Medulla oblongata (tissue), 1 donor: ENCODE results near the gene FAM228A.

Source experiments
- DNase-seq: peaks from one replicate; pipeline ENCODE4 v3.0.0-alpha.2; 2015; ENCODE audit errors: extremely low spot score

FAM228A gene

GRCh38 chr2:24225499-24226242 is 50.8 kb downstream of the FAM228A start:
- DNase-seq: no peak

GRCh38 chr2:24228470-24228869 is 53.6 kb downstream of the FAM228A start:
- peak; percentile 57 for DNase-seq

GRCh38 chr2:24231461-24231881 is 56.6 kb downstream of the FAM228A start:
- DNase-seq: peak; percentile 92

GRCh38 chr2:24233321-24233720 is 58.5 kb downstream of the FAM228A start:
- no peak for DNase-seq

- DNase-seq: no peak
Measured at GRCh38 chr2:24237313-24237712, 62.5 kb downstream of the FAM228A start.

- no peak for DNase-seq
Measured at GRCh38 chr2:24238158-24238557, 63.3 kb downstream of the FAM228A start.

GRCh38 chr2:24239553-24239952 is 64.7 kb downstream of the FAM228A start:
- no peak for DNase-seq
